Right kidney (tissue), 1 donor: ENCODE measurements around the gene KCNA2.

Experiments
- DNase-seq: peaks from one replicate; pipeline ENCODE4 v3.0.0-alpha.2; 2016

The KCNA2 gene

GRCh38 chr1:110602466-110602865 is 3.7 kb downstream of the KCNA2 start:
- DNase-seq = no peak

GRCh38 chr1:110601332-110601731 is 4.8 kb downstream of the KCNA2 start:
- DNase-seq = no peak

DNA sequence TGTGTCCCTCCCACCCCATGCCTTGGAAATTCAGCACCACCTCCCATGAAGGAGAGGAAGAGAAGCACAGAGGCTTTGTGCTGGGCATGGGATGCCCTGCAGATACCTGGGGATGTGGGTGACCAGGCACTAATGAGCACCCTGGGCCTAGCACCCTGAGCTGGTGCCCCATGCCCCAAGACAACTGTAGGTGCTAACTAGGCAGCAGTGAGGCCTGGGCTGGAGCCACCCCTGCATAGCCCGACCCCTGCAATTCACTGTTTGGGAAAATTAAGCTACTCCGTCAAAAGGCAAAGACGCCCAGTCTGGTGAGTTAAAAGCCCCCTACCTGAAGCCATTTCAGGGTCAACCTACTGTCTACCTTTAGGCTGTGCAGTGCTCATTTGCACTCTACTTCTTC is 5.4 kb downstream of the KCNA2 start:
- DNase-seq = no peak

- no peak for DNase-seq
Observed at GRCh38 chr1:110597966-110598365, 8.2 kb downstream of the KCNA2 start.

GRCh38 chr1:110596312-110596711 is 9.8 kb downstream of the KCNA2 start:
- no peak for DNase-seq

DNA sequence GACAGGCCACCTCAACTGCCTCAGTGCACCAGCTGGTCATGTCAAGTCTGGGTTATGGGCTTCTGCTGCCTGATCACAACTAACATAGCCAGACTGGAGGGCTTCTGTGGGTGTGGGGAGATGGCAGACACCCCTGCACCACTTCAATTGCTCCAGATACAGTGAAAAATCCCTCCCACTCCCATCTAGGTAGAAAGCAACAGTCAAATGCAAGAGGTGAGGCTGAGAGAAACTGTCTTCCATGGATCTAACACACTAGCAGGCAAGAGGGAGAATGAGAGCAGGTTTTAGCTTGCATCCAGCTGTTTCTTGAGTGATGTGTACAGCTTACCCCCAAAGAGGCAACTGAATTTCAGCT is 10.8 kb downstream of the KCNA2 start:
- DNase-seq = no peak

DNA sequence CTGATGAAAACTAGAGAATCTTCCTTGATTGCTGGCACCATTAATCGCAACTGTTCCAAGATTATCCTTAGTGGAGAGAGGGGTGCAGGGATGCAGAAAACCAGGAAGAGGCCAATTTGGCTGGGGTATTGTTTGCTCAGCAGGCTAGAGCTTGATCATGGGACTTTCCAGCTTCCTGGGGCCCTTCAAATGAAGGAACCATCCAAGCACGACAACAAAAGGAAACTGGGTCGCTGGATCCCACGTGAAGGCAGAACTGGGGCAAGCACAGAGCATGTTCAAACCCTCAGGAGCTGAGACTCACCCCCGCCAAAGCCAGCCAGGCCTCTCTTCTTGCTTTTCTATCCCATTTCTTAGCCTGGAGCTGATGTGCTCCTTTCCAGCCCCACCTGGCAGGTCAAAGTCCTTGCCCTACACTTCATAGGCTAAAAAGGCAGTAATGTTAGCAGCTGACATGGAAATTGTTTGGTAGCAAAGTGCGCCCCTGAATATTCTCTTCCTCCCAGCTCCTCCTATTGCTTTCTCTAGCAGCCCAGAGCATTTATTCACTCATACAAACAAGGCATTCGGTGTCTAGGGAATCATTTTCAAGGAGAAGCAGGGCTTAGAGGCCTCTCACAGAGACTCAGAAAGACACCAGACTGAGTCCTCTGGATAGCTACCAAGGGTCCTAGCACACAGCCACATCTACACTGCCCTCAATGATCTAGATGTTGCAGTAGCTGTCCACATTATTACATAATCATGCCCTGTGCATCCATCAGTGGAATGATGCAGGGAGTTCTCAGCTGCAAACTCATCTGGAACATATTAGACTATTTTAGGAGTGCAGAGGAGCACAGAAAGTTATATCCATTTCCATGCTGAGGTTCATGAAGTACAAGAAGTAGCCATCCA is 11.5 kb downstream of the KCNA2 start:
- no peak for DNase-seq

DNA sequence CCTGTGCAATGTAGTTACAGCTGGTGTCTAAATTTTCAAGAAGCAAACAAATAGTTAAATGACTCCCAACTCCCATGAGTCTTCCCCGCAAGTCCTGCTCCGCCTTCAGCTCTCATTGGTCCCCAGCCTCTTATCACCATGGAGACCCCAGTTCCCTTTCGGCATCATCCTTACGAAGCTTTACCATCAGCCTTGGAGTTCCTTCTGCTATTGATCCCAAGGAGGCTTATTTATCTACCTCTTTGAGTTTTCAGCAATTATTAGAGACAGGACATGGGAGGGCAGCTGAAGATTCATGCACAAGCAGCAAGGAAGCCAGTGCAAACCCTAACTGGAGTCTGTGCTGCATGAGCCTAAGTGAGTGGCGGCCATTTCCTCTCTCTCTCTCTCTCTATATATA is 12.3 kb downstream of the KCNA2 start:
- no peak for DNase-seq

- no peak for DNase-seq
Observed at GRCh38 chr1:110591956-110592355, 14.2 kb downstream of the KCNA2 start.

DNA sequence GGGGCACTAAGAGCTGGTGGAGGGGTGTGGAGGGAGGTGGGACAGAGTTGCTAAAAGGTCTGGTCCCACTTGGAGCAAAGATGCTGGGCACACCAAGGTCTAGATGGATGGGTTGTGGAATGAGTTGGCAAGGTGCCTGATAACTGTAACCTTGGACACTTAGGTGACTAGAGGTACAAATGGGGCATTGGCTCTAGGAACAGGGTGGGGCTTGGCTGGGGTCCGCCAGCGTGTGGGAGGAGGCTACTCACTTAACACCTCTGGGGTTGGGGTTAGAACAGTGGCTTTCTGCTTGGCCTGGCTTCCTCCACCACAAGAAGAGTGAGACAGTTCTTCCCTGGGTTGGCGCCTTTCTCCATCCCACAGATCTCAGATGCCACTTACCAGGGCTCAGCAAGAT is 17.2 kb downstream of the KCNA2 start:
- DNase-seq = no peak

GRCh38 chr1:110588486-110588885 is 17.7 kb downstream of the KCNA2 start:
- DNase-seq = no peak

DNA sequence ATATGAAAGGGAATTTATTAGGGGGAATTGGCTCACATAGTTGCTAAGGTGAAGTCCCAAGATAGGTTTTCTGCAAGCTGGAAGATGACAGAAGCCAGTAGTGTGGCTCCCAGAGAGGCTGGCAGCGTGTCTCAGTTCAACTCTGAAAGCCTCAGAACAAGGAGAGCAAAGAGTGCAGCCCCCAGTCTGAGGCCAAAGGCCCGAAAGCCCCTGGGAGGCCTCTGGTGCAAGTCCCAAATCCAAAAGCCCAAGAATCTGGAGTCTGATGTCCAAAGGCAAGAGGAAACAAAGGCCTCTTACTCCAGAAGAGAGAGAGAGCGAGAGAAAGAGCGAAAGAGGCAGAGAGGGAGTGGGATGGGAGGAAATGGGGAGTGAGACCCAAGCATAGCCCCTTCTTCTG is 18.3 kb downstream of the KCNA2 start:
- no peak for DNase-seq

GRCh38 chr1:110585481-110585880 is 20.7 kb downstream of the KCNA2 start:
- DNase-seq = no peak

DNA sequence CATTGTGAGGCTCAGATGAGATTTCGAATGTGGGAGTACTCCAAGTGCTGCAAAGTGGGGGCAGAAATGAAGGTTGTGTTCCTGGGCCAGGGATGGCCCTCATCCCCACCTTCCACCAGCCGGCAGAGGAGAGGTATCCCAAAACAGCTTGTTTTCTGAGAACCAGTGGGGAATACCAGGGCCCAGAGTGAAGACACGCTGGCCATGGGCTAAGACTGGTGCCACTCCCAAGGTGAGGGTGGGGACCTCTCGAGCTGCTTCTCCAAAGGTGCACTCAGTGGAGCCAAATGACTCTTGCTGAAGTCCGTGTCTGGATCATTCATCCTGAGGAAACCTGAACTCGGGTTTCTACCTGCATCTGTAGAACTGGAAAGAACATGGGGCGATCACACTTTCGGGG is 22.1 kb downstream of the KCNA2 start:
- DNase-seq = no peak

- no peak for DNase-seq
Observed at GRCh38 chr1:110583505-110583904, 22.7 kb downstream of the KCNA2 start.

DNA sequence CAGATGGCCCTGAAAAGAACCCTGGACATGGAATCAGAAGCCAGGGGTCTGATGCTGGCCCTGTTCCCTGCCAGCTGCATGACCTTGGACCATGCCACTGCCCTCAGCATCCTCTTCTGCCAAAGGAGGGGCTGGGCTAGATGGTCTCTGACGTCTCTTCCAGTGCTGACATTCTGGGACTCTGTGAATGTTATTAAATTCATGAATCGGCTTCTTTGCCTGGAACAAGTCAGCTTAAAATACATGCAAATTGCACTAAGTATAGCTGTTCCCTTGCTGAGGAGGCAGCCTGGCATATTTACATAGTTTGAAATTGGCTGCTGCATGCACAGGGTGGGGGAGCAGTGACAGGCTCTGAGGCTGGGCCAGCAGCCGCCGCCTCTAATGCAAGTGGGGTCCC is 23.8 kb downstream of the KCNA2 start:
- no peak for DNase-seq

GRCh38 chr1:110581682-110582145 is 24.4 kb downstream of the KCNA2 start:
- DNase-seq = no peak

DNA sequence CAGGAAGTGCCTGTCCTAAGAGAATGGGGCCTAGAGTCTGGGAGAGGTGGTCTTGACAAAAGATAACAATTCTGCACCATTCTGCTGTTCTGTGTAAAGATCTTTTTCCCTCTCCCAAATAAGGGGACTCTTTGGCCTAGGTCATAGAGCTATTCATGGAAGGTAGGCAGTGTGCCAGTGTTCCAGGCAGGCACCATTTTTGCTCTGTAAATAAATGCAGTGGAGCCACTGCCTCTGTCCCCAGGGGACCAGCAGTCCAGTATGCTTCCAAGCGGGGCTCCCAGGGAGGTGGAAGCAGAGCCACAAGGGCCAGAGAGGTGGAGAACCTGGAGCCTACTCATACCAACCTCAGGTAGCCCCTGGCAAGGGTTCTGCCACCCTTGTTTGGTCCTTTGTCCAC is 25.9 kb downstream of the KCNA2 start:
- DNase-seq = no peak

GRCh38 chr1:110579460-110579859 is 26.7 kb downstream of the KCNA2 start:
- DNase-seq = no peak

GRCh38 chr1:110576441-110576840 is 29.7 kb downstream of the KCNA2 start:
- DNase-seq = no peak

- no peak for DNase-seq
Observed at GRCh38 chr1:110573314-110573713, 32.8 kb downstream of the KCNA2 start.

DNA sequence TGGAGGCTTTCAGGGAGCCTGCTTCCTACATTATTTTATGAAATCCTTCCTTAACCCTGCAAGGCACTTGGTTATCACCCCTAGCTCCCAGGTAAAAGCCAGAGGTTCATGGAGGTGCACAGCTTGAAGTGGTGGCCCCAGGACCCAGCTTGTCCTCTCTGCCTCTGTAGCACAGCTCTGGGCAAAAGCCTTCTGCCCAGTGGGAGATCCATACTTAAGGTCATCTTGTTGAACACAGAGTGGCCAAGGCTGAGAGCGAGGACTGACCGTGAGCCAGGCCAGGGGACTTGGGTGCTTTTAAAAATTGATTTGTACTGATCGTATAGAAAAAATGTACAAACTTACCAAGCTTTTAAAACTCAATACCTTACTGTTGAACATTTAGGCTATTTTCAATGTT is 33.4 kb downstream of the KCNA2 start:
- no peak for DNase-seq

GRCh38 chr1:110570901-110571300 is 35.3 kb downstream of the KCNA2 start:
- no peak for DNase-seq

GRCh38 chr1:110570307-110570706 is 35.9 kb downstream of the KCNA2 start:
- DNase-seq = no peak

DNA sequence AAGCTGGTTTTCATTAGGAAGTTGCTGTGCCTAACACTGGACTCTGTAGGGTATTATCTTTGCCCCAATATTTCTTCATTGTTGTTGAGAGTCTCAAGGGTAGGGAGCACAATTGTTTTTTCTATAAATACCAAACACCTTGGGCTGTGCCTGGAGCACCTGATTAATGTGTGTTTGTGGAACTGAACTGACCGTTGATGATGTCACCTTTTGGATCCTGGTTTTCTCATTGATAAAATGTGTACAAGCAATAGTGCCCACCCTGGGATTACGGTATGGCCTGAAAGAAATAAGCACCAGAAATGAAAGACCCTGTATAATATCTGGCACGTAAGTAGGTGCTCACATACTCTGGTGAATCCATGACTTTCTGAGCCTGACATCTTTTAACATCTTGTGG is 39.3 kb downstream of the KCNA2 start:
- DNase-seq = no peak
